GM23338 (cell line): ENCODE measurements around the gene GPATCH3. TPM values are rescaled to one million over a fixed set of nuclear protein-coding genes. Genes with fewer than 3 reads are reported as not detected.
A peak's percentile ranks its signal among the peaks of the same experiment; 100 is the strongest.

Source experiments
- ATAC-seq: fragments of 200-7000 bp; cut with Tn5 transposase; 3 replicates; pipeline ENCODE4 v1.9.1; 2020
- DNase-seq: peaks from one replicate; pipeline ENCODE4 v3.0.0-alpha.2; 2015; ENCODE audit warnings: low spot score
- H2AFZ ChIP-seq: fragments of 200-600 bp; sonication (generic); 2 replicates; pipeline ENCODE4 v1.8.0; 2016; ENCODE audit warnings: antibody characterized with exemption, mild to moderate bottlenecking, moderate library complexity
- H3F3A ChIP-seq: fragments of 200-600 bp; sonication (generic); replicated peaks from 2 replicates; pipeline ENCODE4 v1.8.0; 2017; ENCODE audit warnings: antibody characterized with exemption, mixed run types, low read depth
- H3K27ac ChIP-seq: fragments of 200-600 bp; sonication (generic); 2 replicates; pipeline ENCODE4 v1.6.1; 2016; ENCODE audit warnings: low read depth
- H3K27me3 ChIP-seq: fragments of 200-600 bp; sonication (generic); 2 replicates; pipeline ENCODE4 v1.8.0; 2016; ENCODE audit warnings: mild to moderate bottlenecking, mixed run types, moderate library complexity; ENCODE audit not compliant: insufficient read depth
- H3K36me3 ChIP-seq: fragments of 200-600 bp; sonication (generic); 2 replicates; pipeline ENCODE4 v1.8.0; 2016; ENCODE audit warnings: mild to moderate bottlenecking; ENCODE audit not compliant: insufficient read depth
- H3K4me1 ChIP-seq: fragments of 200-600 bp; sonication (generic); 2 replicates; pipeline ENCODE4 v1.8.0; 2016; ENCODE audit warnings: mild to moderate bottlenecking, moderate library complexity; ENCODE audit not compliant: insufficient read depth
- H3K4me2 ChIP-seq: fragments of 200-600 bp; sonication (generic); 2 replicates; pipeline ENCODE4 v1.7.1; 2017; ENCODE audit warnings: mixed run types
- H3K4me3 ChIP-seq: fragments of 200-600 bp; sonication (generic); 2 replicates; pipeline ENCODE4 v1.6.1; 2016; ENCODE audit warnings: mixed run types
- H3K79me2 ChIP-seq: fragments of 200-600 bp; sonication (generic); replicated peaks from 2 replicates; pipeline ENCODE4 v1.8.0; 2017; ENCODE audit warnings: mild to moderate bottlenecking; ENCODE audit not compliant: insufficient read depth
- H3K9me2 ChIP-seq: fragments of 200-600 bp; sonication (generic); 2 replicates; pipeline ENCODE4 v1.8.0; 2017; ENCODE audit not compliant: insufficient read depth
- H4K20me1 ChIP-seq: fragments of 200-600 bp; sonication (generic); replicated peaks from 2 replicates; pipeline ENCODE4 v1.8.0; 2017; ENCODE audit warnings: mild to moderate bottlenecking; ENCODE audit not compliant: insufficient read depth
- H3K27ac Mint-ChIP-seq: 2 replicates; pipeline ENCODE4 v1.8.0; 2020; ENCODE audit warnings: inconsistent platforms, mild to moderate bottlenecking, moderate library complexity, mixed read lengths
- H3K27me3 Mint-ChIP-seq: 3 replicates; pipeline ENCODE4 v1.8.0; 2022; ENCODE audit warnings: low read depth, mild to moderate bottlenecking, moderate library complexity, mixed read lengths, inconsistent platforms; ENCODE audit not compliant: insufficient read depth, poor library complexity
- H3K36me3 Mint-ChIP-seq: 3 replicates; pipeline ENCODE4 v1.8.0; 2021; ENCODE audit warnings: low read depth, mild to moderate bottlenecking, inconsistent platforms, moderate library complexity, mixed read lengths
- H3K4me1 Mint-ChIP-seq: 3 replicates; pipeline ENCODE4 v1.8.0; 2020; ENCODE audit warnings: mild to moderate bottlenecking, inconsistent platforms, mixed read lengths
- H3K4me3 Mint-ChIP-seq: 3 replicates; pipeline ENCODE4 v1.8.0; 2021; ENCODE audit warnings: moderate library complexity, mild to moderate bottlenecking, inconsistent platforms, mixed read lengths
- H3K9me3 Mint-ChIP-seq: 3 replicates; pipeline ENCODE4 v1.8.0; 2020; ENCODE audit warnings: moderate library complexity, mild to moderate bottlenecking, inconsistent platforms, mixed read lengths
- CREB1 ChIP-seq: fragments of 250-450 bp; sonication (Bioruptor Pico); IDR thresholded peaks from 2 replicates; pipeline ENCODE4 v1.5.0; 2020; ENCODE audit warnings: low read depth, mild to moderate bottlenecking, moderate library complexity
- CTCF ChIP-seq, 2 experiments: fragments of 200-600 bp in 1 of 2; sonication (generic) in 1 of 2; conservative IDR thresholded peaks; 2 replicates each; pipeline versions ENCODE4 v1.5.1 to v1.6.1; 2016 to 2017; ENCODE audit warnings: antibody characterized with exemption in 2 of 2, low read depth in 2 of 2, mild to moderate bottlenecking in 2 of 2, moderate library complexity in 1 of 2
- ETS1 ChIP-seq: IDR thresholded peaks from 2 replicates; pipeline ENCODE4 v1.6.1; 2016; ENCODE audit warnings: antibody characterized with exemption
- EZH2 ChIP-seq: fragments of 200-600 bp; sonication (generic); IDR thresholded peaks from one replicate; pipeline ENCODE4 v1.8.0; 2017; ENCODE audit warnings: antibody characterized with exemption, mild to moderate bottlenecking, low read depth; ENCODE audit not compliant: unreplicated experiment
- EZH2phosphoT487 ChIP-seq: fragments of 200-600 bp; sonication (generic); IDR thresholded peaks from one replicate; pipeline ENCODE4 v1.8.1; 2018; ENCODE audit warnings: antibody characterized with exemption; ENCODE audit not compliant: unreplicated experiment
- JUNB ChIP-seq: IDR thresholded peaks from one replicate; pipeline ENCODE4 v1.6.1; 2016; ENCODE audit warnings: antibody characterized with exemption; ENCODE audit not compliant: unreplicated experiment
- NANOG ChIP-seq: IDR thresholded peaks from 2 replicates; pipeline ENCODE4 v1.6.1; 2016; ENCODE audit warnings: antibody characterized with exemption, borderline replicate concordance
- POLR2AphosphoS5 ChIP-seq: IDR thresholded peaks from 2 replicates; pipeline ENCODE4 v1.6.1; 2016; ENCODE audit warnings: antibody characterized with exemption, low read depth
- REST ChIP-seq: IDR thresholded peaks from one replicate; pipeline ENCODE4 v1.6.1; 2018; ENCODE audit warnings: antibody characterized with exemption; ENCODE audit not compliant: unreplicated experiment
- STAT1 ChIP-seq: IDR thresholded peaks from one replicate; pipeline ENCODE4 v1.6.1; 2016; ENCODE audit warnings: antibody characterized with exemption; ENCODE audit not compliant: unreplicated experiment
- ZNF114 ChIP-seq: fragments of 250-450 bp; sonication (Bioruptor Pico); IDR thresholded peaks from 2 replicates; pipeline ENCODE4 v1.5.0; 2020; ENCODE audit warnings: mild to moderate bottlenecking, moderate library complexity
- ZNF331 ChIP-seq: fragments of 250-450 bp; sonication (Bioruptor Pico); IDR thresholded peaks from 2 replicates; pipeline ENCODE4 v1.5.0; 2020; ENCODE audit warnings: low read depth, mild to moderate bottlenecking, moderate library complexity
- ZNF462 ChIP-seq: fragments of 250-450 bp; sonication (Bioruptor Pico); IDR thresholded peaks from 2 replicates; pipeline ENCODE4 v1.5.0; 2020; ENCODE audit warnings: mild to moderate bottlenecking, moderate library complexity
- polyA plus RNA-seq: library from polyadenylated mRNA; unstranded; fragments of >200 nt; fragmentation: Nextera tagmentation; extraction: Ambion mirVana; gene quantifications from 2 replicates; pipeline ENCODE4 v1.2.1, GENCODE V29; 2016
- total RNA-seq: library from RNA; depleted of rRNA; stranded (reverse); fragments of >200 nt; shearing (Covaris generic); gene quantifications from 2 replicates; pipeline ENCODE4 v1.2.3, GENCODE V29; 2014

The GPATCH3 gene
- total and polyA plus RNA-seq, 2 experiments from 2014 or later: 10.5 to 13.0 TPM

- Histone ChIP-seq H3K4me3 (no peak overlapping the region), H3K4me1 (peaks cover 7% of the 10 kb centered on the region; the same call in 1 of the 2 replicates), H3F3A (no peaks in the 10 kb centered on the region; the same call in 1 of the 2 replicates), H3K9me2 (no peaks in the 10 kb centered on the region), H2AFZ (no peak overlapping the region), H3K27me3 (no peaks in the 10 kb centered on the region), H3K4me2 (no peak overlapping the region), H3K36me3 (peaks cover 2% of the 10 kb centered on the region; the same call in 1 of the 2 replicates), H3K79me2 (no peaks in the 10 kb centered on the region), H3K27ac (no peak overlapping the region), H4K20me1 (no peaks in the 10 kb centered on the region)
- TF ChIP-seq STAT1 (no peak), POLR2AphosphoS5 (no peak), CTCF (conservative IDR thresholded peaks at IDR 0.05; ENCODE audit: low read depth in 2 of 2) (no peak), ETS1 (no peak), JUNB (no peak), ZNF462 (CRISPR knock-in tag) (no peak), NANOG (no peak), REST (no peak), EZH2phosphoT487 (no peak), EZH2 (no peak), ZNF331 (no peak), ZNF114 (CRISPR knock-in tag) (no peak), CREB1 (CRISPR knock-in tag) (no peak)
- DNase-seq: no peak
- H3K27me3 Mint-ChIP-seq: peaks cover 6% of the 10 kb centered on the region
- peak; percentile 57 for ATAC-seq
- no peak overlapping the region for H3K4me3 Mint-ChIP-seq
- H3K9me3 Mint-ChIP-seq: no peaks in the 10 kb centered on the region
- peaks cover 18% of the 10 kb centered on the region for H3K36me3 Mint-ChIP-seq
- peak overlapping the region; percentile 73; the same call in 1 of the 2 replicates for H3K27ac Mint-ChIP-seq
- H3K4me1 Mint-ChIP-seq: peaks cover 30% of the 10 kb centered on the region
Observed at GRCh38 chr1:26856604-26857469, 43.4 kb downstream of the GPATCH3 start.
